Measurements from ENCODE around the gene PCK2.

DNA sequence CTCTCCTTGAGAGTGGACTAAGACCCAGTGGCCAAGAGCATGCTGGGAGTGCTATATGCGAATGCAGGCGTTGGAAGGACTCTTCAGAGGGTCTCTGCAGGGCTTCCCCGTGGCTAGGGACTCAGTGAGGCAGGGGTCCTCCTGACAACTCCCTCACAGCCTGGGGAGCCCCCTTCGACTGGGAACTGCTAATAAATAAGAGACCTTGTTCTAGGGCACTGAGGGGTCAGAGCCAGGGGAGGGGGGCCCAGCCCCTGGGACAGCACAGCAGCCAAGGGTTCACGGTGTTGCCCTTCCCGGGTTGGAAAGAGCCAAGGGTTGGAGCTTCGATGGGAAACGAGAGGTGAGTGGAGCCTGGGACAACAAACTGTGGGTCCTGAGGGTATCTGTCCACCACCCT, 28.7 kb upstream of the PCK2 start:
- no peak for TF ChIP-seq POLR2A (IDR thresholded peaks at IDR 0.05)
- TF ChIP-seq, protein P1, sequence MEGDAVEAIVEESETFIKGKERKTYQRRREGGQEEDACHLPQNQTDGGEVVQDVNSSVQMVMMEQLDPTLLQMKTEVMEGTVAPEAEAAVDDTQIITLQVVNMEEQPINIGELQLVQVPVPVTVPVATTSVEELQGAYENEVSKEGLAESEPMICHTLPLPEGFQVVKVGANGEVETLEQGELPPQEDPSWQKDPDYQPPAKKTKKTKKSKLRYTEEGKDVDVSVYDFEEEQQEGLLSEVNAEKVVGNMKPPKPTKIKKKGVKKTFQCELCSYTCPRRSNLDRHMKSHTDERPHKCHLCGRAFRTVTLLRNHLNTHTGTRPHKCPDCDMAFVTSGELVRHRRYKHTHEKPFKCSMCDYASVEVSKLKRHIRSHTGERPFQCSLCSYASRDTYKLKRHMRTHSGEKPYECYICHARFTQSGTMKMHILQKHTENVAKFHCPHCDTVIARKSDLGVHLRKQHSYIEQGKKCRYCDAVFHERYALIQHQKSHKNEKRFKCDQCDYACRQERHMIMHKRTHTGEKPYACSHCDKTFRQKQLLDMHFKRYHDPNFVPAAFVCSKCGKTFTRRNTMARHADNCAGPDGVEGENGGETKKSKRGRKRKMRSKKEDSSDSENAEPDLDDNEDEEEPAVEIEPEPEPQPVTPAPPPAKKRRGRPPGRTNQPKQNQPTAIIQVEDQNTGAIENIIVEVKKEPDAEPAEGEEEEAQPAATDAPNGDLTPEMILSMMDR (IDR thresholded peaks at IDR 0.05), result no peak

Data from adrenal gland (tissue), 5 donors.